H9 (cell line): Measurements from ENCODE around the gene DDX27. TPM values are rescaled to one million over a fixed set of nuclear protein-coding genes. Genes with fewer than 3 reads are reported as not detected.
A peak's percentile ranks its signal among the peaks of the same experiment; 100 is the strongest.
"Not testable (repeated sequence)": the region's sequence is repeated elsewhere in the genome, so short reads cannot be mapped to it uniquely, and the experiment has no call there.

Experiments
- DNase-seq: peaks from one replicate; pipeline ENCODE4 v3.0.0-alpha.2; 2017
- H2AFZ ChIP-seq: one replicate; pipeline ENCODE4 v1.6.1; 2013; ENCODE audit warnings: mild to moderate bottlenecking, low read length, control low read depth, moderate library complexity
- H2AK5ac ChIP-seq: 2 replicates; pipeline ENCODE4 v1.6.1; 2013; ENCODE audit warnings: low read length, control low read depth, mixed read lengths; ENCODE audit not compliant: insufficient read length
- H2BK120ac ChIP-seq: one replicate; pipeline ENCODE4 v1.6.1; 2013; ENCODE audit warnings: low read depth, mild to moderate bottlenecking, low read length, control low read depth, inconsistent platforms; ENCODE audit not compliant: poor library complexity, severe bottlenecking
- H2BK12ac ChIP-seq: 2 replicates; pipeline ENCODE4 v1.6.1; 2013; ENCODE audit warnings: low read length, control low read depth, mixed read lengths, low read depth; ENCODE audit not compliant: insufficient read length
- H2BK15ac ChIP-seq: 2 replicates; pipeline ENCODE4 v1.6.1; 2013; ENCODE audit warnings: low read depth, low read length, control low read depth
- H2BK20ac ChIP-seq: one replicate; pipeline ENCODE4 v1.6.1; 2013; ENCODE audit warnings: low read depth, mild to moderate bottlenecking, low read length, control low read depth, inconsistent platforms; ENCODE audit not compliant: poor library complexity, severe bottlenecking
- H2BK5ac ChIP-seq: 2 replicates; pipeline ENCODE4 v1.6.1; 2013; ENCODE audit warnings: low read length, control low read depth, mixed read lengths; ENCODE audit not compliant: insufficient read length
- H3K14ac ChIP-seq: 2 replicates; pipeline ENCODE4 v1.6.1; 2013; ENCODE audit warnings: low read length, control low read depth; ENCODE audit not compliant: insufficient read depth
- H3K18ac ChIP-seq: 2 replicates; pipeline ENCODE4 v1.6.1; 2013; ENCODE audit warnings: low read depth, mild to moderate bottlenecking, mixed read lengths, low read length, control low read depth; ENCODE audit not compliant: insufficient read length
- H3K23ac ChIP-seq: 2 replicates; pipeline ENCODE4 v1.6.1; 2013; ENCODE audit warnings: low read length, control low read depth, mixed read lengths, low read depth; ENCODE audit not compliant: insufficient read length
- H3K23me2 ChIP-seq: 2 replicates; pipeline ENCODE4 v1.6.1; 2013; ENCODE audit warnings: low read depth, mild to moderate bottlenecking, mixed read lengths, low read length, control low read depth; ENCODE audit not compliant: insufficient read length, poor library complexity, severe bottlenecking
- H3K27ac ChIP-seq: 2 replicates; pipeline ENCODE4 v1.5.1; 2013; ENCODE audit warnings: low read length, control low read depth, mixed read lengths, low read depth; ENCODE audit not compliant: insufficient read length
- H3K27me3 ChIP-seq: 2 replicates; pipeline ENCODE4 v1.6.1; 2013; ENCODE audit warnings: low read length, control low read depth, inconsistent platforms; ENCODE audit not compliant: insufficient read depth
- H3K4ac ChIP-seq: 2 replicates; pipeline ENCODE4 v1.6.1; 2013; ENCODE audit warnings: low read depth, mild to moderate bottlenecking, control low read depth, inconsistent platforms, low read length, moderate library complexity
- H3K4me1 ChIP-seq: 2 replicates; pipeline ENCODE4 v1.6.1; 2013; ENCODE audit warnings: low read length, control low read depth, inconsistent platforms; ENCODE audit not compliant: insufficient read depth
- H3K4me2 ChIP-seq: 2 replicates; pipeline ENCODE4 v1.6.1; 2013; ENCODE audit warnings: low read length, control low read depth, mixed read lengths; ENCODE audit not compliant: insufficient read length, insufficient read depth
- H3K56ac ChIP-seq: 2 replicates; pipeline ENCODE4 v1.6.1; 2013; ENCODE audit warnings: low read depth, mild to moderate bottlenecking, mixed read lengths, low read length, control low read depth; ENCODE audit not compliant: insufficient read length
- H3K79me1 ChIP-seq: 2 replicates; pipeline ENCODE4 v1.6.1; 2013; ENCODE audit warnings: low read depth, mild to moderate bottlenecking, moderate library complexity, low read length, control low read depth, inconsistent platforms; ENCODE audit not compliant: insufficient read depth, poor library complexity, severe bottlenecking
- H3K79me2 ChIP-seq: 2 replicates; pipeline ENCODE4 v1.6.1; 2013; ENCODE audit warnings: low read length, control low read depth, inconsistent platforms; ENCODE audit not compliant: insufficient read depth
- H3K9ac ChIP-seq: 2 replicates; pipeline ENCODE4 v1.6.1; 2013; ENCODE audit warnings: low read length, control low read depth, mixed read lengths; ENCODE audit not compliant: insufficient read length; ENCODE audit errors: extremely low read depth
- H3K9me3 ChIP-seq: one replicate; pipeline ENCODE4 v1.6.1; 2013; ENCODE audit warnings: low read depth, low read length, inconsistent platforms; ENCODE audit not compliant: control insufficient read depth
- H3T11ph ChIP-seq: one replicate; pipeline ENCODE4 v1.6.1; 2013; ENCODE audit warnings: mild to moderate bottlenecking, low read length, control low read depth, inconsistent platforms
- H4K20me1 ChIP-seq: one replicate; pipeline ENCODE4 v1.6.1; 2013; ENCODE audit not compliant: control insufficient read depth, insufficient read length, insufficient read depth
- H4K5ac ChIP-seq: 2 replicates; pipeline ENCODE4 v1.6.1; 2013; ENCODE audit warnings: low read depth, mild to moderate bottlenecking, mixed read lengths, low read length, control low read depth; ENCODE audit not compliant: insufficient read length
- H4K8ac ChIP-seq: replicated peaks from 2 replicates; pipeline ENCODE4 v1.6.1; 2013; ENCODE audit warnings: low read length, control low read depth, mixed read lengths, low read depth; ENCODE audit not compliant: insufficient read length
- H4K91ac ChIP-seq: 2 replicates; pipeline ENCODE4 v1.6.1; 2013; ENCODE audit warnings: low read depth, mild to moderate bottlenecking, moderate library complexity, mixed read lengths, low read length, control low read depth; ENCODE audit not compliant: insufficient read length
- H3K27ac Mint-ChIP-seq, 3 experiments: 2 replicates in 2 of 3; 3 replicates in 1 of 3; pipeline ENCODE4 v1.8.0; 2020 to 2021; ENCODE audit warnings: mixed read lengths in 3 of 3, mild to moderate bottlenecking in 1 of 3, moderate library complexity in 1 of 3
- H3K27me3 Mint-ChIP-seq: 2 replicates; pipeline ENCODE4 v1.8.0; 2021; ENCODE audit warnings: low read depth, mild to moderate bottlenecking, moderate library complexity, mixed read lengths
- H3K36me3 Mint-ChIP-seq, 3 experiments: 2 replicates in 2 of 3; 3 replicates in 1 of 3; pipeline ENCODE4 v1.8.0; 2020 to 2021; ENCODE audit warnings: low read depth in 3 of 3, mixed read lengths in 3 of 3; ENCODE audit not compliant: insufficient read depth in 1 of 3
- H3K4me1 Mint-ChIP-seq, 2 experiments: 2 replicates each; pipeline ENCODE4 v1.8.0; 2020; ENCODE audit warnings: mixed read lengths in 2 of 2
- H3K4me3 Mint-ChIP-seq, 2 experiments: 2 replicates in 1 of 2; 3 replicates in 1 of 2; pipeline ENCODE4 v1.8.0; 2020 to 2021; ENCODE audit warnings: mild to moderate bottlenecking in 2 of 2, mixed read lengths in 2 of 2, moderate library complexity in 1 of 2
- H3K9me3 Mint-ChIP-seq, 2 experiments: 2 replicates in 1 of 2; 3 replicates in 1 of 2; pipeline ENCODE4 v1.8.0; 2020; ENCODE audit warnings: mild to moderate bottlenecking in 2 of 2, mixed read lengths in 2 of 2, moderate library complexity in 1 of 2
- WGBS: extraction: QIAGEN DNeasy Blood & Tissue Kit; methylation state at CpG from one replicate; pipeline ENCODE4 v1.1.7; 2013; ENCODE audit warnings: missing lambda C conversion rate, low lambda C conversion rate, mixed read lengths; ENCODE audit not compliant: insufficient read length; ENCODE audit errors: extremely low coverage; 5-methylcytosine and 5-hydroxymethylcytosine counted together
- total RNA-seq: library from RNA; stranded (reverse); gene quantifications from 2 replicates; pipeline ENCODE4 v1.2.1, GENCODE V29; 2021
- TF ChIP-seq, protein P1 (sequence below): fragments of 200-600 bp; sonication (generic); conservative IDR thresholded peaks from 3 replicates; pipeline ENCODE4 v1.8.0; 2021; ENCODE audit warnings: antibody characterized with exemption, mild to moderate bottlenecking

DDX27 gene
- total RNA-seq, 1 experiment from 2014 or later: 46.9 TPM

DNA sequence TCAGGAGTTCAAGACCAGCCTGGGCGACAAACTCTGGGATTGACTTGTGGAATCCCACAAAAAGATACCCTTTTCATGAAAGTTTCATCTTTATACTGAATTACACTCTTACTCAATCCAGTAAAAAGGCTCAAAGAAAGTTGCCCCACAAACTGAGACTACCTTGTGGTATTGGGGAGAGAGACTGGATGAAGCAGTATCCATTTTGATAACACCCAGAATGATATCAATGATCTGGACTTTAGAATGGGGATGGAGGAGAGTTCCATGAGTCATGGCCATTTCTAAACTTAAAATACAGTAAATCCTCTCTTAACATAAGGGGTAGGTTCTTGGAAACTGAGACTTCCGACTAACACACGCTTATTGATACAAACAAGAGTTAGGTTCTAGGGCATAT, 35.8 kb upstream of the DDX27 start:
- peaks cover 0 to 4% (median under 1%) of the 10 kb centered on the region in 3 experiments; a peak in 3 of 7 replicates for H3K36me3 Mint-ChIP-seq
- H3K27ac ChIP-seq: no peak overlapping the region
- H3K23me2 ChIP-seq: peaks cover 9% of the 10 kb centered on the region
- H3K9me3 ChIP-seq: no peaks in the 10 kb centered on the region
- H4K20me1 ChIP-seq: no peaks in the 10 kb centered on the region
- TF ChIP-seq, protein P1, sequence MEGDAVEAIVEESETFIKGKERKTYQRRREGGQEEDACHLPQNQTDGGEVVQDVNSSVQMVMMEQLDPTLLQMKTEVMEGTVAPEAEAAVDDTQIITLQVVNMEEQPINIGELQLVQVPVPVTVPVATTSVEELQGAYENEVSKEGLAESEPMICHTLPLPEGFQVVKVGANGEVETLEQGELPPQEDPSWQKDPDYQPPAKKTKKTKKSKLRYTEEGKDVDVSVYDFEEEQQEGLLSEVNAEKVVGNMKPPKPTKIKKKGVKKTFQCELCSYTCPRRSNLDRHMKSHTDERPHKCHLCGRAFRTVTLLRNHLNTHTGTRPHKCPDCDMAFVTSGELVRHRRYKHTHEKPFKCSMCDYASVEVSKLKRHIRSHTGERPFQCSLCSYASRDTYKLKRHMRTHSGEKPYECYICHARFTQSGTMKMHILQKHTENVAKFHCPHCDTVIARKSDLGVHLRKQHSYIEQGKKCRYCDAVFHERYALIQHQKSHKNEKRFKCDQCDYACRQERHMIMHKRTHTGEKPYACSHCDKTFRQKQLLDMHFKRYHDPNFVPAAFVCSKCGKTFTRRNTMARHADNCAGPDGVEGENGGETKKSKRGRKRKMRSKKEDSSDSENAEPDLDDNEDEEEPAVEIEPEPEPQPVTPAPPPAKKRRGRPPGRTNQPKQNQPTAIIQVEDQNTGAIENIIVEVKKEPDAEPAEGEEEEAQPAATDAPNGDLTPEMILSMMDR: no peak
- H3K79me1 ChIP-seq: peaks cover 7% of the 10 kb centered on the region
- H3K4me3 Mint-ChIP-seq: no peak overlapping the region
- WGBS: no CpG with 5 or more reads among the region's 3 CpGs
- no peak overlapping the region for H2BK5ac ChIP-seq
- H2BK20ac ChIP-seq: no peak overlapping the region
- H4K5ac ChIP-seq: no peak overlapping the region
- no peak overlapping the region for H3K23ac ChIP-seq
- no peak overlapping the region for H3K4me2 ChIP-seq
- H3K4me1 ChIP-seq: no peaks in the 10 kb centered on the region; the same call in 1 of the 2 replicates
- H3K27me3 ChIP-seq: no peaks in the 10 kb centered on the region
- no peak overlapping the region for H3K4ac ChIP-seq
- H4K8ac ChIP-seq: no peak overlapping the region
- no peak overlapping the region for H3K27ac Mint-ChIP-seq
- no peaks in the 10 kb centered on the region for H3K9me3 Mint-ChIP-seq
- no peak overlapping the region for H2BK120ac ChIP-seq
- H3K27me3 Mint-ChIP-seq: no peaks in the 10 kb centered on the region
- H2BK12ac ChIP-seq: no peak overlapping the region
- DNase-seq: no peak
- H2AK5ac ChIP-seq: no peak overlapping the region
- H2BK15ac ChIP-seq: no peak overlapping the region
- no peak overlapping the region for H3K9ac ChIP-seq
- H2AFZ ChIP-seq: no peak overlapping the region
- peaks cover 39 to 45% of the 10 kb centered on the region in 2 experiments for H3K4me1 Mint-ChIP-seq
- no peak overlapping the region for H3K18ac ChIP-seq
- H3K14ac ChIP-seq: no peak overlapping the region
- H3T11ph ChIP-seq: no peak overlapping the region
- H3K79me2 ChIP-seq: peaks cover 51% of the 10 kb centered on the region
- H3K56ac ChIP-seq: no peak overlapping the region
- no peak overlapping the region for H4K91ac ChIP-seq

DNA sequence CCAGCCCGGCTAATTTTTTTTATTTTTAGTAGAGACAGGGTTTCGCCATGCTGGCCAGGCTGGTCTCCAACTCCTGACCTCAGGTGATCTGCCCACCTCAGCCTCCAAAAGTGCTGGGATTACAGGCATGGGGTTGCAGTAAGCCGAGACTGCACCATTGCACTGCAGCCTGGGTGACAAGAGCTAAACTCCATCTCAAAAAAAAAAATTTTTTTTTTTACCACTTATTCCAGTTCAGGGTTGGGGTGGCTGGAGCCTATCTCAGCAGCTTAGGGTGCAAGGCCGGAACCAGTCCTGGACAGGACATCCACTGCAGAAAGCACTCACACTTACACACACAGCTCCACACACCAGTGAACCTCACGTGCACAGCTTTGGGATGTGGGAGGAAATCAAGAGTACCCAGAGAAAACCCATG, 35.1 kb upstream of the DDX27 start:
- H3K4ac ChIP-seq, H2BK120ac ChIP-seq, H3T11ph ChIP-seq, H2BK12ac ChIP-seq, H3K9me3 Mint-ChIP-seq, H3K27me3 Mint-ChIP-seq, H3K27ac ChIP-seq, H3K18ac ChIP-seq, H3K9ac ChIP-seq, H4K8ac ChIP-seq, H2AFZ ChIP-seq, H3K36me3 Mint-ChIP-seq, H2AK5ac ChIP-seq, H3K56ac ChIP-seq, H2BK15ac ChIP-seq, H3K9me3 ChIP-seq, H2BK5ac ChIP-seq, H2BK20ac ChIP-seq, H3K4me3 Mint-ChIP-seq, H4K91ac ChIP-seq, H3K23me2 ChIP-seq, H3K27me3 ChIP-seq, H3K14ac ChIP-seq, H4K20me1 ChIP-seq, H3K4me1 ChIP-seq, H3K4me2 ChIP-seq, H4K5ac ChIP-seq, DNase-seq, H3K79me1 ChIP-seq: not testable (repeated sequence)
- peaks cover 51% of the 10 kb centered on the region for H3K79me2 ChIP-seq
- H3K23ac ChIP-seq: peak overlapping the region; percentile 62
- no CpG with 5 or more reads among the region's 5 CpGs for WGBS
- 0 out of 7 replicates have a peak overlapping the region, but pooled peaks of 2 of the 3 experiments have one; percentile 30 to 36 for H3K27ac Mint-ChIP-seq
- peaks cover 42 to 45% of the 10 kb centered on the region in 2 experiments for H3K4me1 Mint-ChIP-seq
